ENCODE data around the gene FKBP8. TPM values are rescaled to one million over a fixed set of nuclear protein-coding genes. Genes with fewer than 3 reads are reported as not detected.

FKBP8 gene
- polyA plus RNA-seq, 1 donor (not counting 4 experiments of a cell fraction or from before 2014, with no cell fraction given): 115 TPM

GRCh38 chr19:18488838-18489626, 54.3 kb downstream of the FKBP8 start:
- peaks cover 37% of the 10 kb centered on the region for H4K20me1 ChIP-seq (ENCODE audit: control insufficient read depth, extremely low read depth, insufficient read depth, low read length)
- peaks cover 13% of the 10 kb centered on the region for H3K9me1 ChIP-seq (ENCODE audit: control insufficient read depth, extremely low read depth, insufficient read depth, low read length)
- H3K4me3 ChIP-seq (ENCODE audit: control insufficient read depth in 2 of 3, extremely low read depth in 1 of 3, insufficient read depth in 2 of 3, low read depth in 1 of 3, low read length in 3 of 3): no peak overlapping the region
- H3K36me3 ChIP-seq (ENCODE audit: control insufficient read depth in 2 of 2, extremely low read depth in 1 of 2, insufficient read depth in 2 of 2, low read length in 2 of 2): peaks cover 5 to 6% of the 10 kb centered on the region in 2 experiments
- H3K4me2 ChIP-seq (ENCODE audit: control insufficient read depth, extremely low read depth, insufficient read depth, low read depth, low read length): no peak overlapping the region
- no peaks in the 10 kb centered on the region for H3K27me3 ChIP-seq (ENCODE audit: control insufficient read depth, extremely low read depth, insufficient read depth, low read length)
- TF ChIP-seq CTCF (optimal IDR thresholded peaks at IDR 0.05 in 1 of 3, IDR thresholded peaks at IDR 0.05 in 1 of 3, conservative IDR thresholded peaks at IDR 0.05 in 1 of 3; ENCODE audit: extremely low read depth in 1 of 3, insufficient read depth in 2 of 3, low read length in 3 of 3): peak; percentile 39 to 58 (median 57)
- TF ChIP-seq EZH2 (IDR thresholded peaks at IDR 0.05; ENCODE audit: low read length): no peak
- H3K79me2 ChIP-seq (ENCODE audit: control insufficient read depth, insufficient read depth, low read length): peaks cover 97% of the 10 kb centered on the region
- no peak overlapping the region for H3K27ac ChIP-seq (ENCODE audit: control insufficient read depth, insufficient read depth, low read length)
- H3K9me3 ChIP-seq (ENCODE audit: control insufficient read depth, low read depth, low read length): no peaks in the 10 kb centered on the region
- DNase-seq (ENCODE audit: low read depth, low spot score) (no peak), FAIRE-seq (no peak)
- H2AFZ ChIP-seq (ENCODE audit: control insufficient read depth, low read length): no peak overlapping the region
- dilution Hi-C loops (cut with MboI; ENCODE audit: extremely low pct_ligation_motif_present, low sequenced_read_pairs): no loop called here
- no peak overlapping the region for H3K9ac ChIP-seq (ENCODE audit: control insufficient read depth, extremely low read depth, insufficient read depth, low read length)
- peaks cover 25% of the 10 kb centered on the region for H3K4me1 ChIP-seq (ENCODE audit: control insufficient read depth, extremely low read depth, insufficient read depth, low read length)

DNA sequence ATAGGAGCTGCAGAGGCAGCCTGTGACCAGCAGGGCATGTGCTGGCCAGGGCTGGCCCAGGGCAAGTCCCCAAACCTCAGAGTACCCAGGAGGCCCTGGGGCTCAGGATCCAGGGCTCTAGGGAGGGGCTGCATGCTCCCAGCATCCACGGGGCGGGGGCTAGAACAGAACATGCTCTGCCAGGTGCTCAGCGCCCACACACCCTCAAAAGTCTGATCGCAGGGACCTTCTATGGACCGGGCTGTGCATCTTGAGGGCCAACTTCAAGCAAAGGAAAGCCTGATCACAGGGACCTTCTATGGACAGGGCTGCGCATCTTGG, 55.0 kb downstream of the FKBP8 start:
- H3K27me3 ChIP-seq (ENCODE audit: control insufficient read depth, extremely low read depth, insufficient read depth, low read length): no peaks in the 10 kb centered on the region
- H2AFZ ChIP-seq (ENCODE audit: control insufficient read depth, low read length): no peak overlapping the region
- dilution Hi-C loops (cut with MboI; ENCODE audit: extremely low pct_ligation_motif_present, low sequenced_read_pairs): no loop called here
- H3K79me2 ChIP-seq (ENCODE audit: control insufficient read depth, insufficient read depth, low read length): peaks cover 97% of the 10 kb centered on the region
- H3K9me3 ChIP-seq (ENCODE audit: control insufficient read depth, low read depth, low read length): no peaks in the 10 kb centered on the region
- peak; percentile 48 to 51 (median 51) for TF ChIP-seq CTCF (optimal IDR thresholded peaks at IDR 0.05 in 1 of 3, IDR thresholded peaks at IDR 0.05 in 1 of 3, conservative IDR thresholded peaks at IDR 0.05 in 1 of 3; ENCODE audit: extremely low read depth in 1 of 3, insufficient read depth in 2 of 3, low read length in 3 of 3)
- no peak for TF ChIP-seq EZH2 (IDR thresholded peaks at IDR 0.05; ENCODE audit: low read length)
- H3K36me3 ChIP-seq (ENCODE audit: control insufficient read depth in 2 of 2, extremely low read depth in 1 of 2, insufficient read depth in 2 of 2, low read length in 2 of 2): peaks cover 4 to 5% of the 10 kb centered on the region in 2 experiments
- peaks cover 25% of the 10 kb centered on the region for H3K4me1 ChIP-seq (ENCODE audit: control insufficient read depth, extremely low read depth, insufficient read depth, low read length)
- no peak overlapping the region for H3K4me3 ChIP-seq (ENCODE audit: control insufficient read depth in 2 of 3, extremely low read depth in 1 of 3, insufficient read depth in 2 of 3, low read depth in 1 of 3, low read length in 3 of 3)
- DNase-seq (ENCODE audit: low read depth, low spot score) (no peak), FAIRE-seq (no peak)
- no peak overlapping the region for H3K27ac ChIP-seq (ENCODE audit: control insufficient read depth, insufficient read depth, low read length)
- H3K4me2 ChIP-seq (ENCODE audit: control insufficient read depth, extremely low read depth, insufficient read depth, low read depth, low read length): no peak overlapping the region
- H4K20me1 ChIP-seq (ENCODE audit: control insufficient read depth, extremely low read depth, insufficient read depth, low read length): peaks cover 40% of the 10 kb centered on the region
- H3K9me1 ChIP-seq (ENCODE audit: control insufficient read depth, extremely low read depth, insufficient read depth, low read length): peaks cover 16% of the 10 kb centered on the region
- H3K9ac ChIP-seq (ENCODE audit: control insufficient read depth, extremely low read depth, insufficient read depth, low read length): no peak overlapping the region

Measured in keratinocyte (primary cell).